GM19467 (cell line): ENCODE results near the gene NAV2.

Experiments used
- ATAC-seq: cut with Tn5 transposase; IDR thresholded peaks from one replicate; pipeline ENCODE4 v1.9.1; 2021; ENCODE audit warnings: mild to moderate bottlenecking, moderate library complexity; ENCODE audit not compliant: unreplicated experiment

The NAV2 gene

DNA sequence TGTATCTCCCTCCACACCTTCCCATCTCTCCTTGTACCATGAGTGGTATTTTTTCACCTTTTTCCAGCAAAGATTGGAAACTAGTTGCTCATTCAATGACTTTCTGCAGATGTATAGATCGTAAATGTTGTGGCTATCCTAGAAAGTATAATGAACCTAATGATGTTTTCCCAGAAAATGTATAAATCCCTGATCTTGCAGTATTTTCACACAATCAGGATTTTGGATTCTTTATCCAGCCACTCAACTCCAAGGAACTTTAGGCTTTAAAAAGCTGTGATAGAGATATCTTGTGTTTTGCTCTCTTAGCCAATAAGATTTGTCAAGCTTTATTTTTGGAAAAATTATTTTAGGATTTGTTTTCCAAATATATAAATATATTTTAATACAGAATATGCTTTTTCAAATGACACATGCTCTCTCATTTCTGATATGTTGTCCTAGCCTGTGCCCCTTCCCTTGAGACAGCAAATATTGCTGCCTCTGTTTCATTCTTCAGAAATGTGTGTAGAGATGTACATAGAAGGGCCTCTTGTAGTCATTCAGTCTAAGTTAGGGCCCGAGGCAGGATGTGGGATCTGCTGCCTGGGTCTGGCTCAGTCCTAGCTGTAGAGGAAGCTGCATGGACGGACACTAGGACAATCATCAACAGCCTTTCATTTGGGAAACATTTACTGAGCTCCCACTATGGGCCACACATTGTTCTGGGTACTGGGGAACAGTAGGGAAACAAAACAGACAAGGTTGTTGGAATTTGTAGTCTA, 62.4 kb downstream of the NAV2 start:
- no peak for ATAC-seq

DNA sequence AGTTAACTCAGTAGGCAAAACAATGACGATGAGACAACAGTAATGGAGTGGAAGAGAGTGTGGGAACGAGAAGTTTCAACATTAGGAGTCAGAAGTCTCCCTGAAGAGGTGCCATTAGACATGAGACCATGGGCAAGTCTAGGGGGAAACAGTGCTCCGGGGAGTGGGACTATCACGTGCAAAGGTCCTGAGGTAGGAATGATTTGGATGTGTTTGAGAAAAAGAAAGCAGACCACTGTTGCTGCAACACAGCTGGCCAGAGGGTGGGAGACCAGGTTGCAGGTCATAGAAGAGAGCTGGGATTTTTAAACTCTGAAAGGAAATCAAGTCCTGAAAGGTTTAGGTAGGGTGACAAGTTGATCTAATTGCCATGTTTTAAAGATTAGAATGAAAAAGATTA, 63.0 kb downstream of the NAV2 start:
- no peak for ATAC-seq

DNA sequence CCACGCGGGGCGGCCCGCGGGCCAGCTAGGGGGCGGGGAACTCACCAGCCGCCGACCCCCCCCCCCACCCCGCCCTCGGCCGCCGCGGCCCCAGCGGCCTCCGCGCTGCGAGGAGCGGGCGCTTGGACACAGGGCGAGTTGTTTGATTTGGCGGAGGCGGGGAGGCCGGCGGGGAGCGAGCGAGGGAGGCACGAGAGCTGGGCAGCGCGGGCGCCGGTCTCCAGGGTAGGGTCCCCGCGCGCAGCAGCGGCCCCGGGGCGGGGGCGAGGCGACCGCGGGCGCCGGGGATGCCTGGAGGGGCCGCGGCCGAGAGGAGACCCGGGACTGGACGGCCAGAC, 64.4 kb downstream of the NAV2 start:
- ATAC-seq = peak; percentile 1

DNA sequence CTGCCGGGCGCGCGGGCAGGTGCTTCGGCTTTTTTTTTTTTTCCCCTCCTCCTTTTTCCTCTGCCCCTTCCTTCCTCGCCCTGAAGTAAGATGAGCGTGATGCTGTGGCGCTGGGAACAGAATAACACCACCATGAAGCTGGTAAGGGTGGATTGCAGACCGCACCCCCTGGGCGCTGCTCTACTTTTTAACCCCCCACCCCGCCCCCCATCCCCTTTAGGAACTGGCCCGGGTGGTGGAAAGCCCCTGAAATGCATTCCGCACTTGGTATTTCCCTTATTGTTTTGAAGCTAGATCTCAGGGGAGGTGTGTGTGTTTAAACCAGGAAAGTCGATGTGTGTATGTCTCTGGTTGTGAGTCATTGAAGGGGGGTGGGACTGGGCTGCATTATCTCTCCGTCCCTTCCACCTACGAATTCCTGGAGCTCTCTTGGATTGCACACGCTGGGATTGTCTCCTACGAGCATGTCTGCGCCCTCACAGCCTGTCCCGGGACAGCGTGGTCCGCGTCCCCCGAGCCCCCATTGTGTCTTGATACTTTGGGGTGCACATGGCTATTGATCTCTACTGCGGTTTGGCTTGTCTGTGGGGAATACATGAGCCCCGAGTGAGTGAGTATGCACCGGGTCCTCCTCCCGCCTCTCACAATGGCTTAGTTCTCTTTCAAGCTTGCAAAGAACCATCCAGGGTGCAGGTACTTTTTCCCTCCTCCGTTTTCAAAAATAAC, 64.9 kb downstream of the NAV2 start:
- peak; percentile 58 for ATAC-seq

DNA sequence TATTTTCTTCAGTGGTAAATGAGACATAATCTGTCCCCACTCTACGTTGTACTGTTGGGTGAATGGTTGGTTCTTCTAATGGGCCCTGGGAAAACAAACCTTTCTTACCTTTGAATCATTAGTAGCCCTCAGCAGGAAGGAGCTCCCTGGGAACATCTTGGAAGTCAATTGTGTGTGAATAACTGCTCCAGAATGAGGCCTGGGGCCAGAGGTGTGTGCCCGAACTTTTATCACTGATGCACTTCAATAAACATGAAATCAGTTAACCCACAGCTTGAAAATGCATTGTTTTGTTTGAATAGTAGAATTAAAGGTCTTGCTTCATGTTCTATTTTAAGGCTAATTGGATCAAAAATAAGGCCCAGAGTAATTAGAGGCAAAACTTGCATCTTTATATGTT, 67.1 kb downstream of the NAV2 start:
- no peak for ATAC-seq

DNA sequence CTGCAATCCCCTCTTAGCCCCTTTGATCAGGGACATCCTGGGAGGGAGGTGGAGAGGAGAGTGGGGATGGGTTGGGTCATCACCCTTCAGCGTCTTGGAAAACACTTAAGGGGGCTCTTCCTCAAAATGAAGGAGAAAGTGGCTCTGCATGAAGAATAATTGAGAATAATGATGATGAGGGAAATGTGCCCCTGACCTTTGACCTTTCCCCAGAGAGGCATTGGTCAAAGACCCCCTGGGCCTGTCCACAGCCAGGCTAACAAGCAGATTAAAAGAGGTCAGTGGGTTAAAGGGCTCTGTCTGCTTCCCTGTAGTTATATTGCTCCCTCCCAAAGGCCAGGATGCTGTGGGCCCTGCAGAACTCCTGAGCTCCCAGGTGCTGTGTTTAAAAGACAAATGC, 68.7 kb downstream of the NAV2 start:
- no peak for ATAC-seq

DNA sequence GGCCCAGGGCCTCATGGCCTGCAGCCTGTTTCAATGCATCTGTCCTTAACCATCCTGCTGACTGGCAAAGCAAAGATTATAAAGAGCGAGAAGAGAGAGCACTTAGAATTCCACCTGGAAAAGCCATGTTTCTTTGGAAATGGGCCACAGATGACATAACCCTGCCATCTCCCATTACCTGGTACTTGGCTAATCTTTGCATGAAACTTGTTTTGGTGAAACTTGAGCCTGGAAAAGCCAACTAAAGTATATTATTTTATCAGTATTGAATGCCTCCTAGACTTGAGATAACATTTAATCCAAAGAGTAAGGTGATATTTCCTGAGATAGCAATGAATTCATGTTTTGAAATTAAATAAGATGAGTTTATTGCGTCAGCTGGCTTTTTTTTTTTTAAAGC, 72.6 kb downstream of the NAV2 start:
- ATAC-seq = no peak

DNA sequence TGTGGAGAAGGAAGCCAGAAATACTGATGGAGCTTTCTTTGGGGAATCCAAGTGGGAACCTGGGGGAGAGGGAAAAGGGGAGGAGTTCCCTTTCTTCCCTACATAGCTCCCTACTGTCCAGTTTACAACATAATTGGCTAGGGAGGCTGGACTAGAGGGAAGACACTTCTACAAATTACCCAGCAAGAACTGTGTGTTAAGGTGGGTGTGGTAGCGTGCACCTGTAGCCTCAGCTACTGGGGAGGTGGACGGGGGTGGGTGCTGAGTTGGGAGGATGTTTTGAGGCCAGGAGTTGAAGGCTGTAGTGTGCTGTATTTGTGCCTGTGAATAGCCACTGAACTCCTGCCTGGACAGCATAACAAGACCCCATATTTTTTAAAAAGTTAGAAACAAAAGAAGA, 74.0 kb downstream of the NAV2 start:
- no peak for ATAC-seq

DNA sequence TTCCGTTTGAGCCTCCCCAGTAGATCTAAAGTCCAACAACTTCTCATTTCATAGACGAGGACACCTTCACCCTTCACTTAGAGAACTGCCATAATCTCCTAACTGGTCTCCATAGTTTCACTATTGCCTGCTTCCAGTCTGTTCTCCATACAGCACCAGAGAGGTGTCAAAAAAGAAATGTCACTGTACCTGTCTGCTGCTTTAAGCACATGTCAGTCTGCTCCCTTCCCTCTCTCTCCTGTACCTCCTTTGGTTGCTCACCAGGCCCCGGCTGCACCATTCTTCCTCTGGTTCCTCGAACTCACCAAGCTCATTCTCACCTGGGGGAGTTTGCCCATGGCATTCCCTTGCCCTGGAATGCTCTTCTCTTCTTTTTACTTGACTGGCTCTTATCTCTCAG, 75.8 kb downstream of the NAV2 start:
- ATAC-seq = no peak

DNA sequence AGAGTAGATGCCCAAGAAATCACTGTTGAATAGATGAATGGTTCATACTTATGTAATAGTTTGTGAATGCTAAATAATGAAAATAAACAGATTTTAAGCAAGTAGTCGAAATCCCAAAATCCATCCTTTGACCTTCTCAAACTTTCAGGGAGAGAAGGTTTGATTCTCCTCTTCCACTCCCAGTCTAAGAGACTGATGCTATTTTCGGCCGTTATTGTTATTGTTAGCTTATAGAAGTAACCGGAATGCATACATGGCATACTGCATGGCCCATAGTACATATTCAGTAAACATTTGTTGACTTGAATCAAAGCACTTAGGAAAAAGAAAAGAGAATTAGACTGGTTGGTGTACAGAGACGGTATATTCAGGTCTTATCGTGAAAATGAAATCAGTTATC, 76.6 kb downstream of the NAV2 start:
- no peak for ATAC-seq

DNA sequence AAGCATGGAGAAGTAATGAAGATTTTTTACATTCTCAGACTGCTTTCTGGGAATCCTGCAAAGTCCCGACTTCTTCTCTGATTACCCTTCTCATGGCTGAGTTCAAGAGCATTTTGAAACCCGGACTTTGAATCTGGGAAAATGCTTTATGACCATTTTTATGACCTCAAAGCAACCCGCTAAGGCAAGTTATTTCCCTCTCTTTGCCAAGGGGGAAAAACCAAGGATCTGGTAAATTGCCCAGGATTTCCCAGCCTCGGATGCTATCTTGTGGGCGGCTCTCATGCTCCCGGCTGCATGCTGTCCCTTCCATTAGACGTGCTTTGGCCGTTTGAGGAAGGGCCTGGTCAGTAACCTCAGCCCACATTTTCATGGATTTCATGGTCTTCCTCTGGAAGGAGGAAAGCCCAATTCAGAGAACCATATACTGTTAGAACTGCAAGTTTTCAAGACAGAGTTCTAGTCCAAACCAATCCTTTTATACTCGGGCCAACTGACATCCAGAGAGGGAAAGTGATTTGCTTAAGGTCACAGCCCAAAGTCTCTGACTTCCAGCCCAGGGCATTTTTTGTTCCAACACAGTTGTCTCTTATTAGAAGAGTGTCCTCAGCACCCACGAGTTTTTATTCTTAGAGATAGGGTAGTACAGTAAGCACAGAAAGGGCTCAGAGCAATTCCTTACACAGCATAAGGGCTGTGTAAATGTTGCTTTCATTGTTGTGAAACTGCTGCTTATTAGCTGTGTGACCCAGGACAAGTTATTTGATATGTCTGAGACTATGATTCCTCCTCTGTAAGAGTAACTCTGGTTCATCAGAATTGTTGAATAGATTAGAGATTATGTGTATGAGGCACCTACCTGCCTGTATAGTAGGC, 77.4 kb downstream of the NAV2 start:
- ATAC-seq = no peak

DNA sequence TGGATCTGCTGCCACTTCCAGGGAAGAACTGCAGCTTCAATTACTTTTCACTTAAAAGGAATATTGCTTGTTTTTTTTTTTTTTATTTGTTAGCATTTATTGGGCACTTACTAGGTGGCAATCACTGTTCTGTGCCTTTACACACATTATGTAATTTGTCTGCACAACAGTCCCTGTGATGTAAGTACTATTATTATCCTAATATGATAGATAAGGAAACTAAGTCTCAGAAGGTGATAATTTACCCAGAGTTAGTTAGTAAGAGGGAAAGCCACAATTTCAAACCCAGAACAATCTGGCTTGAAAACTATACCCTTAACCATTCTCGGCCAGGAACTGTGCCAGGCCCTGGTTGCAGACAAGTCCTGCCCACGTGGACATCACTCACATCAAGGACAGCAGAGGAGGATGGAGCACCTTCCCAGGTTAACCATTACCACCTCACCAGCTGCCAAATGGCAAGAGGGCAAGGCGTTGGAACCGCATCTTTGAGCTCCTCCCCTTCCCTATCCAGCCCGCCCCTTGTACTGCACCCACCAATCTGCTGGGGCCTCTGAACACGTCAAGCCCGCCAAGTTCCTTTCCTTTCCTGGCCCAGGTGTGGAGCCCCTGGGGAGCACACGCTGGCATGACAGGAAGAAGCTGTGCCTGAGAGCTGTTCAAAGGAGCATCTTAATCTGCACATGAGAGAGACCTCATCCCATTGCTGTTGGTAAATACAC, 78.4 kb downstream of the NAV2 start:
- peak; percentile 86 for ATAC-seq

DNA sequence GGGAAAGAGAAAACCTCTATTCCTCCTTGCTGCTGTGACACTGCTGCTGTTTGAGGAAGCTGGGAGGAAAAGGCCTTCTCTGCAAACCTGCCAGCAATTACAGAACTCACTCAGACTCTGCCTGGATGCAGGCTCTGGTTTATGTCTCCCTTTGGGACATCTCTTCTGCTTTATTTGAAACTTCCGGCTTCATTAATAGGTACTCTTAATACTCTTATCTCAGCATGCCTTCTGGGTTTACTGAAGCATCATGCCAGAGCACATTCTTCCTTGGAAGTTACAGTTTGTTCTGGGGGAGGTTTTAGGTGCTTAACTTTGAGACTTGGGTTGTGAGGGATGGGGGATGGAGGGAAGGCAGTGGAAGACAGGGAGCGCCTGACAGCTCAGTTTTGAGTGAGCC, 79.9 kb downstream of the NAV2 start:
- ATAC-seq = no peak

DNA sequence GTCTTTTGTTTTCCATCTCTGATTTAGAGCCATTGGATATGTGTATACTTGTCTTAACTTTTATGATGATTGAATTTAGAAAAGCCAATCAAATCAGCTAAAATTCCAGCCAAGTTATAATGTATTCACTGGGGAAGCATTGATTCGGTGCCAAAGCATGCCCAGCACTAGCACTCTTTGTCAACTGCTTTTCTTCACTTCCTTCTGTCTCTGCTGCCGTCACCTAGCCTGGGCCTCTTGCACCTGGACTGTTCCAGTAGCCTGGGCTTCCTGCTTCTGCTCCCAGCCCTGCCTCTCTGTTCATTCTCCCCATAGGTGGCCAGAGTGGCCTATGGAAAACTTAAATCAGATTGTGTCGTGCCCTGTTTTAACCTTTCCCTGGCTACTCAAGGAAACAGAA, 80.7 kb downstream of the NAV2 start:
- ATAC-seq = no peak

DNA sequence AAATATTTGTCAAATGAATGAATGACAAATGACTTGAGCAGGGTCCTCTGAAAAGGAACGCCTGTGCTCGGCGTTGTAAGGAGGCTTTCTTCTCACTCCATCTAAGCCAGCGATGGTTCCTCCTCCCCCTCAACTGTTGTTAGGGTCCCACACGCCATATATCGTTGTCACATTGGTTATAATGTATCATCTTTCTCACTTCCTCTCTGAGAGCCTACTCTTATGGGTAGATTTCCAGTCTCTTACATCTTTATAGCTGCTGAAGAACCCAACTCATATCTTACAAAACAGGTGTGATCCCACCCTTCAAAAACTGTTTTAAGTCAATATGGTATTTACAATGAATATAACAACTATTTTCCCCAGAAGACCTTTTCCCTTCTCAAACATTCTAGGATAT, 81.5 kb downstream of the NAV2 start:
- ATAC-seq = no peak

DNA sequence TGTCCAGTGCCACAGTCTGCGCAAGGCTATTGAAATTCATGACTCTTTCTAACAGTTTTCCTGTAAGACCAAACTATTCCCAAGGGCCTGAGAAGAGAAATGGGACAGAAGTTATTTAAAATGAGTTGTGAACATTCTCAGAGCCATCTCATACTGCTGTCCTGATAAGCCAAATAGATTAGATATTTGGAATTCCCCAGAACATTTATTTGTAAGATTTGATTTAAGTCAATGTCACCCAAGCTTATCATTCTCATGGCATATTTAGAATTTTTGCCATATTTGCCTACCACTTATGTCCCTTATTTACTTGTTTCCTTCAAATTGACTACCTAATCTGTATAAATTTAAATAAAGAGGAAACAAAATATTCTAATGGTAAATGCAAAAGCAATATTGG, 82.4 kb downstream of the NAV2 start:
- no peak for ATAC-seq

DNA sequence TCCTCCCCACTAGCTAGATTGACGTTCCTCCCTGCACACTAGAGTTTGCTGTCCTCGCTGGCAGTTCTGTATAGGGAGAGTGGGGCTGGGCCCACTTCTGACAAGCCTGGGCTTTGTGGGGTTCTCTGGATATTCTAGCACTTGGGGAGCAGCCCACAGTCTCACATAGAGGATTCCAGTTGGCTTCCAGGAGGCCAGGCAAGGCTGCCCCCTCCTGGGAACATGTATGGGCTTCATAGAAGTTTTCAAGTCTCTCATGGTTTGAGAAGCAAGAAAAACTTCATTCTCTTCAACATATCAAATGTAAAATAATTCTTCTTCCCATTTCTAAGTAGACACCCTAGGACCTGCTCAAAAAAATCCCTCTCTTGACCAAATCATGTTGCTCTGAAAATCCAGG, 87.5 kb downstream of the NAV2 start:
- ATAC-seq = no peak

DNA sequence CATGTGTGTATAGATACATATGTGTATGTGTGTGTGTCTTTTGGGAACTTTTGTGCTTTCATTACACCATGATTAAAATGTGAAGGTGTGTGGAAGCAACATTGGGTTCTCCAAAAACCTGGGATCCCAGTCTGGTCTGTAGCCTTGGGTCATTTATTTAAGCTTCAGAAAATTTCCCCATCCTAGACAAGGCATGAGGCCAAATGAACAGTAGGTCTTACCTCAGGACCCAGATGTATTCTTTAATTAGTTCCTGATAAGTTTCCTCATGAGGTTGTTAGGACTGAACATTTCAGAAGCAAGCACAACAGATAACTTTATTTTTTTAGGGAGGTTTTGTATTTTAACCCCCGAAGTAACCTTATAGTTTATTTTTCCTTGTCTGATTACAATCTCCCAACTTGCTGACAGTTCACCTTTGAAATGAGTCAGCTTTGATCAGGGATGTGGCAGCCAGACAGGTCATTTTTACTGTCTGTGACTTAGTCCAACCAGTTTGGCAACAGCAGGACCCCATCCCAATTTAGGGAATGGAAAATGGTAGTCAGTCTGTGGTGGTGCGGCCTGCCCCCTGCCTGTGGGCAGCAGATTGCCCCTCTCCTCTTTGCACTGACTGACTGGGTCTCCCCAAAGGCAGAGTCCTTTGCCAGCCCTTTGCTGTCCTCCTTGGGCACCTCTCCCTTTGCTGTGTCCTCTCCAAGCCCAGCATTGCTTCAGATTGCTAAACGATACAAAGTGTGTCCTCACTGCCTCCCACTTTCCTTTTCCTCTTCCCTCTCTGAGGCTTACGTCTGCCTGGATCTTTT, 88.3 kb downstream of the NAV2 start:
- ATAC-seq = no peak

DNA sequence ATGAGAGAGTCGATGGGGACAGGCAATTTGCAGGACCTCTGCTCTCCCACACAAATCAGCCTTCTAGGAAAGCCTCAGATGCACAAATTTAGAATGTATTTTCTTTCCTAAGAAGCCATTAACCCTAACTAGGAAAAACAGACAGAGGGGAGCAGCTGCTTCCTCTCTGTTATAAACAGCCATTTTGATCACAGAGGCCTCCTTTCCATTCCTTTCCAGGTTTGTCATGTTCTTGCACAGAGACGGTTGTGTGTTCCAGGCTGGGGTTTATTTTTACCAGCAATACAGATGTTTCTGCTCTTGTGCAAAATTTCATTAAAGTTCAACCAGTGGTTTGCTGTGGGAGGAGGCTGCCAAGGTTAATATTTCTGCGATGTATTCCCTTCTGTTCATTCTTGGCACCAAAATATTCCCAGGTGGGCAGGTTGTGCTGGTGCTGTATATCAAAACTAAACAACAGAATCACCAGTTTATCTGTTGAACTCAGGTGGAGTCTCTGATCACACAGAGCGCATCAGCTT, 90.2 kb downstream of the NAV2 start:
- ATAC-seq = no peak

DNA sequence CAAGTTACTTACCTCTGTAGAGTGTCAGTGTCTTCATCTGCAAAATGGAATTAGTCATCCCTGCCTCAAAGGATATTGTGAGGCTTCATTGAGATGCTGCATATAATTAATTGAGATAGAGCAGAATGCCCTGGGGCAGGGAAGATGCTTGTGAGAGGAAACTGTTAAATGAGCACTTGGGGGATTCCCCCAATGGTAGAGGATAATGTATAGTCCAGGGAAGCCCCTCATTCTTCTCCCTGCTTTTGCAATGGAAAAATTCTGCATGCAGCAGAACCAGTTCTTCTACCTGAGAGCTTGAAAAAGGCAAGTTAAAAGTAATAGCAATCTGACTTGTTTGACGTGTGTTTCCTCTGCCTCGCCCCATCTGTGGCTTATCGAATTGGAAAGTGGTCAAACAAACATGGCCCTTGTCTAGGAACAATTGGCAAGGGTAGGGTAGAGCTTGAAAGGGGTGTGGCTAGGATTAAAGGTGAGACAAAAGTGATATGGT, 90.9 kb downstream of the NAV2 start:
- no peak for ATAC-seq
